HEK293 (cell line): ENCODE data around the gene SLC25A26.

Experiments used
- CTCF ChIA-PET: fragments of 350-600 bp; formaldehyde crosslinking; extraction: SDS; loops from one replicate; lab custom pipeline; 2021; ENCODE audit warnings: antibody characterized with exemption; lab: Yijun Ruan, JAX
- POLR2A ChIA-PET: fragments of 300-600 bp; formaldehyde crosslinking; extraction: SDS; loops from one replicate; lab custom pipeline; 2020; ENCODE audit warnings: antibody characterized with exemption, inconsistent platforms; lab: Yijun Ruan, JAX
- H3K27ac ChIP-seq: fragments of 200-500 bp; sonication (Bioruptor generic); 2 replicates; pipeline ENCODE4 v1.5.1; 2014; ENCODE audit warnings: low read depth, low read length, control low read depth, inconsistent platforms; ENCODE audit errors: extremely low read depth
- H3K36me3 ChIP-seq, 2 experiments: fragments of 200-500 bp in 1 of 2; sonication (Bioruptor generic) in 1 of 2; 1 replicate in 1 of 2; 2 replicates in 1 of 2; pipeline ENCODE4 v1.5.1; 2014 to 2017; ENCODE audit warnings: inconsistent platforms in 2 of 2, low read length in 2 of 2; ENCODE audit not compliant: control insufficient read depth in 2 of 2, insufficient read depth in 1 of 2
- H3K4me1 ChIP-seq: fragments of 200-500 bp; sonication (Bioruptor generic); 2 replicates; pipeline ENCODE4 v1.5.1; 2014; ENCODE audit warnings: mild to moderate bottlenecking, low read length, inconsistent platforms; ENCODE audit not compliant: control insufficient read depth, insufficient read depth
- H3K4me3 ChIP-seq: 2 replicates; pipeline ENCODE4 v1.5.1; 2011; ENCODE audit warnings: low read depth, mild to moderate bottlenecking, control low read depth, low read length, moderate library complexity
- H3K9me3 ChIP-seq: fragments of 200-500 bp; sonication (Bioruptor generic); 2 replicates; pipeline ENCODE4 v1.5.1; 2014; ENCODE audit warnings: low read depth, low read length, inconsistent platforms; ENCODE audit not compliant: control insufficient read depth, insufficient read depth
- FEZF1 ChIP-seq: fragments of 450-650 bp; formaldehyde crosslinking; IDR thresholded peaks from 2 replicates; pipeline ENCODE4 v1.5.1; 2016; ENCODE audit warnings: missing biosample characterization, missing genetic modification characterization
- HOXA7 ChIP-seq: sonication (generic); formaldehyde crosslinking; IDR thresholded peaks from 2 replicates; pipeline ENCODE4 v1.8.1; 2022; ENCODE audit warnings: missing genetic modification reagents, borderline replicate concordance
- MYNN ChIP-seq: fragments of 450-650 bp; formaldehyde crosslinking; IDR thresholded peaks from 2 replicates; pipeline ENCODE4 v1.5.1; 2016; ENCODE audit warnings: missing biosample characterization, missing genetic modification characterization, borderline replicate concordance
- OVOL3 ChIP-seq: fragments of 450-650 bp; formaldehyde crosslinking; IDR thresholded peaks from 2 replicates; pipeline ENCODE4 v1.5.1; 2016; ENCODE audit warnings: missing biosample characterization, missing genetic modification characterization
- SCRT1 ChIP-seq: fragments of 450-650 bp; formaldehyde crosslinking; IDR thresholded peaks from 2 replicates; pipeline ENCODE4 v1.5.1; 2016; ENCODE audit warnings: missing biosample characterization, missing genetic modification characterization, borderline replicate concordance
- TRIM28 ChIP-seq: IDR thresholded peaks from 2 replicates; pipeline ENCODE4 v1.6.1; 2011; ENCODE audit warnings: low read length, control low read depth, borderline replicate concordance
- WT1 ChIP-seq: fragments of 450-650 bp; formaldehyde crosslinking; IDR thresholded peaks from 2 replicates; pipeline ENCODE4 v1.5.1; 2016; ENCODE audit warnings: missing biosample characterization, missing genetic modification characterization
- YY2 ChIP-seq: fragments of 450-650 bp; formaldehyde crosslinking; IDR thresholded peaks from 2 replicates; pipeline ENCODE4 v1.5.1; 2016; ENCODE audit warnings: missing biosample characterization, missing genetic modification characterization
- ZBTB1 ChIP-seq: fragments of 450-650 bp; formaldehyde crosslinking; IDR thresholded peaks from 2 replicates; pipeline ENCODE4 v1.5.1; 2016; ENCODE audit warnings: missing biosample characterization, missing genetic modification characterization
- ZBTB17 ChIP-seq: fragments of 450-650 bp; formaldehyde crosslinking; IDR thresholded peaks from 2 replicates; pipeline ENCODE4 v1.5.1; 2016; ENCODE audit warnings: missing biosample characterization, missing genetic modification characterization
- ZNF214 ChIP-seq: fragments of 450-650 bp; formaldehyde crosslinking; IDR thresholded peaks from 2 replicates; pipeline ENCODE4 v1.5.1; 2017; ENCODE audit warnings: missing biosample characterization, mild to moderate bottlenecking, missing genetic modification characterization, borderline replicate concordance
- ZNF23 ChIP-seq: fragments of 450-650 bp; formaldehyde crosslinking; IDR thresholded peaks from 2 replicates; pipeline ENCODE4 v1.5.1; 2016; ENCODE audit warnings: missing biosample characterization, missing genetic modification characterization, borderline replicate concordance
- ZNF248 ChIP-seq: fragments of 450-650 bp; formaldehyde crosslinking; IDR thresholded peaks from 2 replicates; pipeline ENCODE4 v1.5.1; 2017; ENCODE audit warnings: missing biosample characterization, missing genetic modification characterization
- ZNF302 ChIP-seq: fragments of 450-650 bp; formaldehyde crosslinking; IDR thresholded peaks from 2 replicates; pipeline ENCODE4 v1.5.1; 2016; ENCODE audit warnings: missing biosample characterization, missing genetic modification characterization, low read depth
- ZNF324 ChIP-seq: fragments of 450-650 bp; formaldehyde crosslinking; IDR thresholded peaks from 2 replicates; pipeline ENCODE4 v1.5.1; 2016; ENCODE audit warnings: missing biosample characterization, missing genetic modification characterization
- ZNF362 ChIP-seq: fragments of 450-650 bp; formaldehyde crosslinking; IDR thresholded peaks from 2 replicates; pipeline ENCODE4 v1.5.1; 2016; ENCODE audit warnings: missing biosample characterization, missing genetic modification characterization
- ZNF404 ChIP-seq: fragments of 450-650 bp; formaldehyde crosslinking; IDR thresholded peaks from 2 replicates; pipeline ENCODE4 v1.5.1; 2017; ENCODE audit warnings: missing biosample characterization, missing genetic modification characterization
- ZNF501 ChIP-seq: fragments of 450-650 bp; formaldehyde crosslinking; IDR thresholded peaks from 2 replicates; pipeline ENCODE4 v1.5.1; 2016; ENCODE audit warnings: missing biosample characterization, missing genetic modification characterization
- ZNF510 ChIP-seq: fragments of 450-650 bp; formaldehyde crosslinking; IDR thresholded peaks from 2 replicates; pipeline ENCODE4 v1.5.1; 2018; ENCODE audit warnings: mild to moderate bottlenecking, missing genetic modification characterization, missing biosample characterization; ENCODE audit not compliant: insufficient replicate concordance
- ZNF514 ChIP-seq: fragments of 450-650 bp; formaldehyde crosslinking; IDR thresholded peaks from 2 replicates; pipeline ENCODE4 v1.5.1; 2016; ENCODE audit warnings: missing biosample characterization, missing genetic modification characterization
- ZNF600 ChIP-seq: fragments of 450-650 bp; formaldehyde crosslinking; IDR thresholded peaks from 2 replicates; pipeline ENCODE4 v1.5.1; 2016; ENCODE audit warnings: missing biosample characterization, missing genetic modification characterization
- ZNF707 ChIP-seq: fragments of 450-650 bp; formaldehyde crosslinking; IDR thresholded peaks from 2 replicates; pipeline ENCODE4 v1.5.1; 2016; ENCODE audit warnings: missing biosample characterization, missing genetic modification characterization
- ZNF791 ChIP-seq: fragments of 450-650 bp; formaldehyde crosslinking; IDR thresholded peaks from 2 replicates; pipeline ENCODE4 v1.5.1; 2016; ENCODE audit warnings: missing biosample characterization, missing genetic modification characterization
- ZSCAN30 ChIP-seq: fragments of 450-650 bp; IDR thresholded peaks from 2 replicates; pipeline ENCODE4 v1.5.1; 2018; ENCODE audit warnings: missing biosample characterization, mild to moderate bottlenecking, missing genetic modification characterization, moderate library complexity
- ZXDB ChIP-seq: fragments of 450-650 bp; formaldehyde crosslinking; IDR thresholded peaks from 2 replicates; pipeline ENCODE4 v1.5.1; 2016; ENCODE audit warnings: missing biosample characterization, missing genetic modification characterization
- TF ChIP-seq, protein P1 (sequence below): fragments of 450-650 bp; formaldehyde crosslinking; IDR thresholded peaks from 2 replicates; pipeline ENCODE4 v1.5.1; 2016; ENCODE audit warnings: missing biosample characterization, missing genetic modification characterization
- TF ChIP-seq, protein P2 (sequence below): fragments of 450-650 bp; formaldehyde crosslinking; IDR thresholded peaks from 2 replicates; pipeline ENCODE4 v1.5.1; 2016; ENCODE audit warnings: missing biosample characterization, missing genetic modification characterization

SLC25A26 gene

DNA sequence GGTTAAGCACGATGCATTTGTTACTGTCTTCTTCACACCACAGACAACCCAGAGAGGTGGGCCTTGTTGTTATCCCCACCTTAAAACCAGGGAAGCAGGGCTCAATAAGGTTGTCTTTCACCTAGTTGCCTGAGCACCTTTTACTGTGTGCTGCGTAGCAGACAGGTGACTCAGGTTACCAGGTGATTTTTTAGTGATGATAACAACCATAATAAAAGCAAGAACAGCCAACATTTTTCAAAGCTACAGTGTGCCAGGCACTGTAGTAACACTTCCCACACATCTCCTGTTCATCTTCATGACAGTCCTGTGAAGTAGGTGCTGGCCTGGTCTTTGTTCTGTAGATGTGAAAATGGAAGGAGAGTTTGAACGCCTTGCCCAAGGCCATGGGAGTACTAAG is 132.2 kb downstream of the SLC25A26 start (continued):
- TF ChIP-seq, protein P1, sequence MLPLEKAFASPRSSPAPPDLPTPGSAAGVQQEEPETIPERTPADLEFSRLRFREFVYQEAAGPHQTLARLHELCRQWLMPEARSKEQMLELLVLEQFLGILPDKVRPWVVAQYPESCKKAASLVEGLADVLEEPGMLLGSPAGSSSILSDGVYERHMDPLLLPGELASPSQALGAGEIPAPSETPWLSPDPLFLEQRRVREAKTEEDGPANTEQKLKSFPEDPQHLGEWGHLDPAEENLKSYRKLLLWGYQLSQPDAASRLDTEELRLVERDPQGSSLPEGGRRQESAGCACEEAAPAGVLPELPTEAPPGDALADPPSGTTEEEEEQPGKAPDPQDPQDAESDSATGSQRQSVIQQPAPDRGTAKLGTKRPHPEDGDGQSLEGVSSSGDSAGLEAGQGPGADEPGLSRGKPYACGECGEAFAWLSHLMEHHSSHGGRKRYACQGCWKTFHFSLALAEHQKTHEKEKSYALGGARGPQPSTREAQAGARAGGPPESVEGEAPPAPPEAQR = no peak
- TF ChIP-seq ZNF404 (tag by site-specific recombination) (no peak), ZBTB1 (tag by site-specific recombination) (no peak), SCRT1 (tag by site-specific recombination) (no peak), ZNF707 (tag by site-specific recombination) (no peak), ZNF302 (tag by site-specific recombination) (no peak), ZNF214 (tag by site-specific recombination) (no peak), OVOL3 (tag by site-specific recombination) (no peak), ZNF791 (tag by site-specific recombination) (no peak), ZNF248 (tag by site-specific recombination) (no peak), ZNF510 (tag by site-specific recombination) (no peak), ZNF514 (tag by site-specific recombination) (no peak), YY2 (tag by site-specific recombination) (no peak)
- TF ChIP-seq, protein P2, sequence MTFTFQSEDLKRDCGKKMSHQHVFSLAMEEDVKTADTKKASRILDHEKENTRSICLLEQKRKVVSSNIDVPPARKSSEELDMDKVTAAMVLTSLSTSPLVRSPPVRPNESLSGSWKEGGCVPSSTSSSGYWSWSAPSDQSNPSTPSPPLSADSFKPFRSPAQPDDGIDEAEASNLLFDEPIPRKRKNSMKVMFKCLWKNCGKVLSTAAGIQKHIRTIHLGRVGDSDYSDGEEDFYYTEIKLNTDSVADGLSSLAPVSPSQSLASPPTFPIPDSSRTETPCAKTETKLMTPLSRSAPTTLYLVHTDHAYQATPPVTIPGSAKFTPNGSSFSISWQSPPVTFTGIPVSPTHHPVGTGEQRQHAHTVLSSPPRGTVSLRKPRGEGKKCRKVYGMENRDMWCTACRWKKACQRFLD (tag by site-specific recombination) = no peak
- TF ChIP-seq, all 188 proteins: peak for 0

- Histone ChIP-seq H3K4me1 (no peaks in the 10 kb centered on the region), H3K9me3 (no peaks in the 10 kb centered on the region), H3K36me3 (no peaks in the 10 kb centered on the region), H3K27ac (no peak overlapping the region), H3K4me3 (no peak overlapping the region)
- TF ChIP-seq ZNF501 (tag by site-specific recombination) (no peak), ZSCAN30 (tag by site-specific recombination) (no peak), FEZF1 (tag by site-specific recombination) (no peak), ZNF362 (tag by site-specific recombination) (no peak), ZNF600 (no peak), ZBTB17 (tag by site-specific recombination) (no peak), MYNN (no peak), TRIM28 (no peak), WT1 (tag by site-specific recombination) (no peak), ZNF324 (no peak), HOXA7 (CRISPR knock-in tag) (no peak), ZXDB (no peak), ZNF23 (tag by site-specific recombination) (no peak)
- POLR2A ChIA-PET = no interaction called here
- CTCF ChIA-PET = interaction anchor here (0.6 to 1.0 kb wide), 2 partner anchors 21 to 264 kb away, joined by 3 to 4 read pairs; no protein-coding TSS in a partner anchor
These were observed 132.7 kb downstream of the SLC25A26 start for GRCh38 chr3:66353530-66353929.
